GM19193 (cell line): ENCODE measurements around the gene CNTNAP2.

Experiments used
- POLR2A ChIP-seq: IDR thresholded peaks from 4 replicates; pipeline ENCODE4 v1.6.1; 2011; ENCODE audit not compliant: insufficient read depth, insufficient read length; ENCODE audit errors: extremely low read depth

CNTNAP2 gene

GRCh38 chr7:148445260-148446044, 2328.9 kb downstream of the CNTNAP2 start:
- TF ChIP-seq POLR2A, result no peak

- no peak for TF ChIP-seq POLR2A
Observed at GRCh38 chr7:148447221-148447849, 2330.7 kb downstream of the CNTNAP2 start.

- TF ChIP-seq POLR2A, result no peak
Observed at GRCh38 chr7:148456351-148456750, 2339.8 kb downstream of the CNTNAP2 start.

- no peak for TF ChIP-seq POLR2A
Observed at GRCh38 chr7:148457310-148457921, 2340.8 kb downstream of the CNTNAP2 start.

- TF ChIP-seq POLR2A, result no peak
Observed at GRCh38 chr7:148458263-148458662, 2341.7 kb downstream of the CNTNAP2 start.

GRCh38 chr7:148461392-148462179, 2345.0 kb downstream of the CNTNAP2 start:
- TF ChIP-seq POLR2A, result no peak

- no peak for TF ChIP-seq POLR2A
Observed at GRCh38 chr7:148463210-148463609, 2346.6 kb downstream of the CNTNAP2 start.

- TF ChIP-seq POLR2A, result no peak
Observed at GRCh38 chr7:148464947-148465346, 2348.3 kb downstream of the CNTNAP2 start.

- TF ChIP-seq POLR2A, result no peak
Observed at GRCh38 chr7:148466120-148466519, 2349.5 kb downstream of the CNTNAP2 start.

GRCh38 chr7:148468700-148469098, 2352.1 kb downstream of the CNTNAP2 start:
- TF ChIP-seq POLR2A, result no peak
